Colonic mucosa (tissue), 4 donors: Measurements from ENCODE around the gene PRTFDC1. TPM values are rescaled to one million over a fixed set of nuclear protein-coding genes. Genes with fewer than 3 reads are reported as not detected.

ENCODE experiments used
- DNase-seq: peaks from one replicate; pipeline ENCODE4 v3.0.0-alpha.2; 2020
- H3K27ac ChIP-seq: fragments of 200-600 bp; one replicate; pipeline ENCODE4 v1.8.0; 2021
- H3K27me3 ChIP-seq: fragments of 200-600 bp; one replicate; pipeline ENCODE4 v1.8.0; 2021
- H3K36me3 ChIP-seq: fragments of 200-600 bp; one replicate; pipeline ENCODE4 v1.8.0; 2021
- H3K4me1 ChIP-seq: fragments of 200-600 bp; one replicate; pipeline ENCODE4 v1.8.0; 2021; ENCODE audit warnings: mild to moderate bottlenecking
- H3K4me3 ChIP-seq: fragments of 200-600 bp; one replicate; pipeline ENCODE4 v1.8.0; 2021
- H3K9ac ChIP-seq, 2 donors: one replicate each; pipeline ENCODE4 v1.7.0; 2013; ENCODE audit warnings: control low read depth in 2 of 2, low read depth in 2 of 2, low read length in 2 of 2
- H3K9me3 ChIP-seq: fragments of 200-600 bp; one replicate; pipeline ENCODE4 v1.8.0; 2021
- intact Hi-C: fragments of 100-400 bp; cut with DNase I; formaldehyde crosslinking; loops from one replicate; pipeline ENCODE4 v1.14.1; 2022
- total RNA-seq, 2 donors: library from RNA; stranded (reverse); fragmentation: NEBNext Ultra II Directional in 1 of 2; extraction: Animal tissue kit (Norgen Biotek cat#: 25700) in 1 of 2; gene quantifications; one replicate each; pipeline ENCODE4 v1.2.1, GENCODE V29; 2021
- TF ChIP-seq, protein P1 (sequence below): fragments of 200-600 bp; IDR thresholded peaks from one replicate; pipeline ENCODE4 v1.8.0; 2022; ENCODE audit warnings: antibody characterized with exemption, mild to moderate bottlenecking
- donor health status: healthy.
- donor health status: DM: no; HTN: no; CAD: no.
- donor health status: DM: no; HTN: no; CAD: no.

PRTFDC1 gene
- total RNA-seq, 2 donors from 2014 or later = 8.1 to 16.0 TPM

- TF ChIP-seq, protein P1, sequence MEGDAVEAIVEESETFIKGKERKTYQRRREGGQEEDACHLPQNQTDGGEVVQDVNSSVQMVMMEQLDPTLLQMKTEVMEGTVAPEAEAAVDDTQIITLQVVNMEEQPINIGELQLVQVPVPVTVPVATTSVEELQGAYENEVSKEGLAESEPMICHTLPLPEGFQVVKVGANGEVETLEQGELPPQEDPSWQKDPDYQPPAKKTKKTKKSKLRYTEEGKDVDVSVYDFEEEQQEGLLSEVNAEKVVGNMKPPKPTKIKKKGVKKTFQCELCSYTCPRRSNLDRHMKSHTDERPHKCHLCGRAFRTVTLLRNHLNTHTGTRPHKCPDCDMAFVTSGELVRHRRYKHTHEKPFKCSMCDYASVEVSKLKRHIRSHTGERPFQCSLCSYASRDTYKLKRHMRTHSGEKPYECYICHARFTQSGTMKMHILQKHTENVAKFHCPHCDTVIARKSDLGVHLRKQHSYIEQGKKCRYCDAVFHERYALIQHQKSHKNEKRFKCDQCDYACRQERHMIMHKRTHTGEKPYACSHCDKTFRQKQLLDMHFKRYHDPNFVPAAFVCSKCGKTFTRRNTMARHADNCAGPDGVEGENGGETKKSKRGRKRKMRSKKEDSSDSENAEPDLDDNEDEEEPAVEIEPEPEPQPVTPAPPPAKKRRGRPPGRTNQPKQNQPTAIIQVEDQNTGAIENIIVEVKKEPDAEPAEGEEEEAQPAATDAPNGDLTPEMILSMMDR = no peak
- intact Hi-C loops = no loop called here
Measured at GRCh38 chr10:24983130-24983529, 30.7 kb upstream of the PRTFDC1 start.

DNA sequence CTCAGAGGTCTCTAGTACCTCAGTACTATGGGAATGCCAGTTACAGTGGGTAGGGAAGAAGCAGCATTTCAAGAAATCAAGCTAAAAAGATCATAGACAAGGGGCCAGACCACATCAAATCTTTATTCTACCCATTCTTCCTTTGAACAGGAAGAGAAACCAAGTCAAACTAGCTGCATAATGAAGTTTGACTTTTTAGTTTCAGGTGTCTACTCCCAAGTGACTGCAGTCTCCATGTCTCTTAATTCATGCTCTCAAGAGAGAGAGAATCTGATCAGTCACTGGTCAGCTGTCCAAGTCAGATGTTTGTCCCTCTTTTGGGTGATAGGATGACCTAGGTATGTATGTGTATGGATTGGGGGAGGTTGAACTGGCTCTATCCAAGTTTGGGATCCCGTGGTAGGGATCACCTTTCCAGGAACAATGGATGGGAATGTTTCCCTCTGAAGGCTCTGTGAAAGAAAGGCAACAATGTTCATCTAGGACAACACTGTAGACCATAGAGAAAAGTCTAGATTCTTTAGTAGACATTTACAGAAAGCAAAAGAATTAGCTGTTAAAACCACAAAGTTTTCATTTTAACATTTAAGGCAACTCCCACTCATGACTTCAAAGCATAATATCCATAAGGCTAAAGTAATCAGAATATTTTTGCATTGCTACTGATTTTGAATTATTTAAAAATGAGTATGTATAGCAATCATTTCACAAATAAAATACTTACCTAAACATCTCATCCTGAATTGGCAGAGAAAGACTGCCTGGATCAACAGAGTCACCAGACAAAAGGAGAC is 30.1 kb upstream of the PRTFDC1 start:
- intact Hi-C loops = no loop called here
- Histone ChIP-seq H3K9me3 (no peaks in the 10 kb centered on the region), H3K9ac (no peak overlapping the region), H3K4me3 (no peak overlapping the region), H3K36me3 (no peaks in the 10 kb centered on the region), H3K27ac (no peak overlapping the region), H3K4me1 (no peaks in the 10 kb centered on the region), H3K27me3 (no peaks in the 10 kb centered on the region)
- no peak for DNase-seq
- TF ChIP-seq, protein P1 = no peak

More at GRCh38 chr10:24983130-24983529, 30.7 kb upstream of the PRTFDC1 start:
- no peak overlapping the region for H3K27ac ChIP-seq
- H3K36me3 ChIP-seq = no peaks in the 10 kb centered on the region
- DNase-seq = no peak
- H3K4me1 ChIP-seq = no peaks in the 10 kb centered on the region
- no peak overlapping the region for H3K9ac ChIP-seq
- no peaks in the 10 kb centered on the region for H3K27me3 ChIP-seq
- H3K4me3 ChIP-seq = no peak overlapping the region
- no peaks in the 10 kb centered on the region for H3K9me3 ChIP-seq

DNA sequence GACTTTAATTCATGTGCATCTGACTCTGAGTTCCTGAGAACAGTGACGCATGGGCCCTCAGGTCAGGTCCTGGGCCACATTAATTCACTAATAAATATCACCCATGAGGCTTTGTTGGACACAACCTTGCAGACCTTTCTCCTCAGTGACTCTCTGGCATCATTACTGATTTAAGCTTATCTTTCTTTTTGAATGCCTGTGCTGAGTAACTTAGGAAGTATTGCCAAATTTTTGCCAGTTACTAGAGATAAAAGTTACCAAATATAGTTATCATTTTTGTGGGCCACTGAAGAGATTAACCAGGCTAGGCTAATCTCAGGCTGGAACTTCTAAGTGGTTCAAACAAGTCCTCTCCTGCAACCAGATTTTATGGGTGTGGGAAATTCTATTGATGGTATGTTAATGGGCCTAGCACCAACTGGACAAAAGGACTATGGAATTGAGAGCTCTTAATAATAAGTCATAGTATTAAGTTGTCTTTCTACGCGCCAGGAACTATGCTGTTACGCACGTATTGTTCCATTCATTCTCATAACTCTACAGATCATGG is 28.8 kb upstream of the PRTFDC1 start:
- no peak for DNase-seq
- H3K9ac ChIP-seq = no peak overlapping the region
- intact Hi-C loops = no loop called here
- no peak overlapping the region for H3K27ac ChIP-seq
- H3K9me3 ChIP-seq = no peaks in the 10 kb centered on the region
- TF ChIP-seq, protein P1 = no peak
- no peak overlapping the region for H3K4me3 ChIP-seq
- no peaks in the 10 kb centered on the region for H3K4me1 ChIP-seq
- no peaks in the 10 kb centered on the region for H3K36me3 ChIP-seq
- H3K27me3 ChIP-seq = no peaks in the 10 kb centered on the region

DNA sequence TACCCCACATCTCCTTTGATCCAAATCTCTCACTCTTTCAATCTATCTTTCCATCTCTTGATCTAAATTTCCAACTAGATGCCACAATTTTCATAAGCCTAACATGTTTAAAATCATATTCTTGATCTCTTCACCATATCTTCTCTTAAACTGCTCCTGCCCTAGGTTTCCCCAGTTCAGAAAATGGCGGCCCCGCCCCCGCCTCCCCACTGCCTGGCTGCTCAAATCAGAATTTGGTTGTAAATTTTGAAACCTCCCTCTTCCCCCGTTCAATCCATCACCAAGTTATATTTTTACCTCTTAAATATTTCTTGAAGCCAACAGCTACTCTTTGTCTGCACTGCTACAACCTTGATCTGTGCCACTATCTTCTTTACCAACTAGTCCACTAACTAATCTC is 27.3 kb upstream of the PRTFDC1 start:
- Histone ChIP-seq H3K27ac (no peak overlapping the region), H3K4me1 (no peaks in the 10 kb centered on the region), H3K4me3 (no peak overlapping the region), H3K27me3 (no peaks in the 10 kb centered on the region), H3K9ac (no peak overlapping the region), H3K9me3 (no peaks in the 10 kb centered on the region), H3K36me3 (no peaks in the 10 kb centered on the region)
- intact Hi-C loops = no loop called here
- TF ChIP-seq, protein P1 = no peak
- DNase-seq = no peak

- no peaks in the 10 kb centered on the region for H3K36me3 ChIP-seq
- H3K4me1 ChIP-seq = no peaks in the 10 kb centered on the region
- TF ChIP-seq, protein P1 = no peak
- H3K9ac ChIP-seq = no peak overlapping the region
- no peaks in the 10 kb centered on the region for H3K27me3 ChIP-seq
- no peaks in the 10 kb centered on the region for H3K9me3 ChIP-seq
- DNase-seq = no peak
- no peak overlapping the region for H3K27ac ChIP-seq
- no peak overlapping the region for H3K4me3 ChIP-seq
- intact Hi-C loops = no loop called here
Measured at GRCh38 chr10:24974976-24975375, 22.6 kb upstream of the PRTFDC1 start.
